ENCODE results near the gene KCNK17.

DNA sequence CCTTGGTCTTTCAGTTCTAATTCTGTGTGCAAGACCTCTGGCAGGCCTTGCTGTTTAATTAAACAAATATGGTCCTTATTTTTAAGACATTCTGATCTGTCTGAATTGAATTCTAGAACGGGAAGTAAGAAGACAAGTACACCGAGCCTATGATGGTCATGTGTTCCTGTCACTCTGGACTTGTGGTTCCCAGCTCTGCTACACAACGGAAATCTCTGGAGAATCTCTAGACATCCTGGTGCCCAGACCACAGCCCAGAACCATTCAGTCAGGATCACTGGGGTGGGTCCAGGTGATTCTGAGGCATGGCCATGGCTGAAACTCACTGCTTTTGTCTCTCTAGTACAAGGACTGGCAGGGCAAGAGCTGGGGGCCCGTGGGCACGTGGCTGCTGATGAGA is 24.2 kb upstream of the KCNK17 start:
- TF ChIP-seq, protein P1, sequence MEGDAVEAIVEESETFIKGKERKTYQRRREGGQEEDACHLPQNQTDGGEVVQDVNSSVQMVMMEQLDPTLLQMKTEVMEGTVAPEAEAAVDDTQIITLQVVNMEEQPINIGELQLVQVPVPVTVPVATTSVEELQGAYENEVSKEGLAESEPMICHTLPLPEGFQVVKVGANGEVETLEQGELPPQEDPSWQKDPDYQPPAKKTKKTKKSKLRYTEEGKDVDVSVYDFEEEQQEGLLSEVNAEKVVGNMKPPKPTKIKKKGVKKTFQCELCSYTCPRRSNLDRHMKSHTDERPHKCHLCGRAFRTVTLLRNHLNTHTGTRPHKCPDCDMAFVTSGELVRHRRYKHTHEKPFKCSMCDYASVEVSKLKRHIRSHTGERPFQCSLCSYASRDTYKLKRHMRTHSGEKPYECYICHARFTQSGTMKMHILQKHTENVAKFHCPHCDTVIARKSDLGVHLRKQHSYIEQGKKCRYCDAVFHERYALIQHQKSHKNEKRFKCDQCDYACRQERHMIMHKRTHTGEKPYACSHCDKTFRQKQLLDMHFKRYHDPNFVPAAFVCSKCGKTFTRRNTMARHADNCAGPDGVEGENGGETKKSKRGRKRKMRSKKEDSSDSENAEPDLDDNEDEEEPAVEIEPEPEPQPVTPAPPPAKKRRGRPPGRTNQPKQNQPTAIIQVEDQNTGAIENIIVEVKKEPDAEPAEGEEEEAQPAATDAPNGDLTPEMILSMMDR (IDR thresholded peaks at IDR 0.05): no peak
- TF ChIP-seq POLR2A (IDR thresholded peaks at IDR 0.05): no peak
